ENCODE measurements around the gene CHD9. TPM values are rescaled to one million over a fixed set of nuclear protein-coding genes. Genes with fewer than 3 reads are reported as not detected.
"Not testable (repeated sequence)": the region's sequence is repeated elsewhere in the genome, so short reads cannot be mapped to it uniquely, and the experiment has no call there.

CHD9 gene
- polyA plus RNA-seq, 4 donors, result 50.1 to 66.2 (median 58.0) TPM

DNA sequence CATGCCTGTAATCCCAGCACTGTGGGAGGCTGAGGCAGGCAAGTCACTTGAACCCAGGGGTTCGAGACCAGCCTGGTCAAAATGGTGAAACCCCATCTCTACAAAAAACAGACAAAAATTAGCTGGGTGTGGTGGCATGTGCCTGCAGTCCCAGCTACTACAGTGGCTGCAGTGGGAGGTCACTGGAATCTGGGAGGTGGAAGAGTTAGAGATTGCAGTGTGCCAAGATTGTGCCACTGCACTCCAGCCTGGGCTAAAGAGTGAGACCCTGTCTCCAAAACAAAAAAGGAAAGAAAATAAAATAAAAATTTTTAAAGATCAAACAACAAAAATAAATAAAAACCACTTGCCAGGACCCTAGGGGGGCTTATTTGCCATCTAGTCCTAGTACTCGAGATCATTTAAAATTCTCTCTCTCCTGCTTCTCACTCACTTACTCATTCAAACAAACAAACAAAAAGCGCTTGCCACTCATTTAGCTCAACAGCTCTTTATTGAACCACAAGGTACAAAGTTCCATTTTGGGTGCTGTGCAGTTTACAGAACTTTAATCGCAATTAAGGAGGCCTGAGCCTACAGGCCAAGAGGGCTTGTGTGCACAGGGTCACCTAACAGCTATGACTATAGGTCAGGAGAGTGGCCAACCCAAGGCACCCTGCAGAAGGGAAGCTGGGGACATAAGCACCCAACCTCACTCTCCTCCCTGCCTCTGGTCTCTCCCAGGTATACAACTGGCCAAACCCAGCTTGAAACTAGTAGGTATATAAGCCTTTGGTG, 6.5 kb upstream of the CHD9 start:
- no peak for DNase-seq (ENCODE audit: low read depth in 4 of 4, low spot score in 2 of 4)

DNA sequence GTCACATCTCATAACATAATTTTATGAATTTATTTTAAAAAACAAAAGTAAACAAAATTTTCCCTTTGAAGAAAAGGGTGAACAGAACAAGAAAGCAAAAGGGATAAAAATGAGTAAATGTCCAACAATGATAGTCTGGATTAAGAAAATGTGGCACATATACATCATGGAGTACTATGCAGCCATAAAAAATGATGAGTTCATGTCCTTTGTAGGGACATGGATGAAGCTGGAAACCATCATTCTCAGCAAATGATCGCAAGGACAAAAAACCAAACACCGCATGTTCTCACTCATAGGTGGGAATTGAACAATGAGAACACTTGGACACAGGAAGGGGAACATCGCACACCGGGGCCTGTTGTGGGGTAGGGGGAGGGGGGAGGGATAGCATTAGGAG, 3.5 kb upstream of the CHD9 start:
- DNase-seq (ENCODE audit: low read depth in 4 of 4, low spot score in 2 of 4), result not testable (repeated sequence)

DNA sequence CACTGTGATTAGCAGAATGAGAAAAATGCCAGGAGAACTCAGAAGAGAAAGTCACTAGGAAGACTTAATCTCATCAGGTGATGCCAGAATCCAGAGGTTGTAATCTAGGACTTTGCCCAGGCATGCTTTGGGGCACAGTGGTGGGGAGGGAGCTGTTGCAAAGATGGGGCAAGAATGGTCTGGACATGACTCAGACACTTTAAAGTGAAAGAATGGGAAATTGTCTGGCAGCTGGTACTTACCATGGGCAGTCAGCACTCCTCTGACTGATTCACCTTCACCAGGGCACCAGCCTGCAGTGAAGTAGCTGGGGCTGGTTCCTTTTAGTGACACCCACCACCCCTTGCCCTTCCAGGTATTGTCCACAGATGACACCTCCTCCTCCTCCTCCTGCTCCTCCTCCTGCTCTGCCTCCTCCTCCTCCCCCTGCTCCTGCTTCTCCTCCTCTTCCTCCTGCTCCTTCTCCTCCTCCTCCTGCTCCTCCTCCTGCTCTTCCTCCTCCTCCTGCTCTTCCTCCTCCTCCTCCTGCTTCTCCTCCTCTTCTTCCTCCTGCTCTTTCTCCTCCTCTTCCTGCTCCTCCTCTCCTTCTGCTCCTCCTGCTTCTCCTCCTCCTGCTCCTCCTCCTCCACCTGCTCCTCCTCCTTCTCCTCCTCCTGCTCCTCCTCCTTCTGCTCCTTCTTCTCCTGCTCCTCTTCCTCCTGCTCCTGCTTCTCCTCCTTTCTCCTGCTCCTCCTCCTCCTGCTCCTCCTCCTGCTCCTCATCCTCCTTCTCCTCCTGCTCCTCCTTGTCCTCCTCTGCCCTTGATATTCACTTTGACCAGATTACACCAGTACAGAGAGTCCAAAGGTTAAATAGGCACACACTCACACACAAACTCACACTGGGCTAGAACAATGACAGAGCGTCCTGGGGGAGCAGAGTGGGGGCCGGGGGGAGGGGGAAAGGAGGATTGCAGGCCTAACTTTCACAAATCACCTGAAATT, 2.0 kb upstream of the CHD9 start, which contains the start of gene CHD9NB:
Gene CHD9NB (minus strand): TSS at position 379 of the 983 bp plus-strand sequence. CDS start 8,739 bp downstream, outside the sequence.
- DNase-seq (ENCODE audit: low read depth in 4 of 4, low spot score in 2 of 4), result no peak

DNA sequence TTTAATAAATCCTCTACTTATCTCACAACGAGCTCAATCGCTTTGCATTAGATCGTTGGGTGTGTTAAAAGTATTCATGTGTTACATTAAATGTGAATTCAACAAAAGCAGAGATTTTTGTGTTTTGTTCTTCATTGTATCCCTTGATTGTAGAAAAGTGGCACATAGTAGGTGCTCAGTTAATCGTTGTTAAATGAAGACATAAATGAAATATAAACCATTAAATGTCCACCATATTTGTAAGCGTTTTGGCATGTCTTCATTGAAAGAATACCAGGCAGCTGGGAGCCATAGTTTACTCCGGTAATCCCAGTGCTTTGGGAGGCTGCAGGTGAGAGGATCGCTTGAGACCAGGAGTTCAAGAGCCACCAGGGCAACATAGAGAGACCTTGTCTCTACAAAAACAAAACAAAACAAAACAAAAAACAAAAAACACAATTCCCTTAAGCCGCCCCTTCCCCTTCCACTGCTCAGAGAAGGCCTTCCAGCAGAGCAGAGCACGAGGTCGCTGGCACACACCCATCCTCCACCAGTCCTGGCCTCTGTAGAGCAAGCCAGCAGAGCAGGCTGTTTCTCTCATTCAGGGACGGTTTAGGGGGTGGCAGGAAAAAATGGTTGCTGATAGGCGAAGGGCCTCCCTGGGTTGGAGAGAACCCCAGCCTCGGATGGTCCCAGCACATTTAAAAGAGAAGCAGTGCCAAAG, 673 bp upstream of the CHD9 start:
- DNase-seq (ENCODE audit: low read depth in 4 of 4, low spot score in 2 of 4), result no peak

DNA sequence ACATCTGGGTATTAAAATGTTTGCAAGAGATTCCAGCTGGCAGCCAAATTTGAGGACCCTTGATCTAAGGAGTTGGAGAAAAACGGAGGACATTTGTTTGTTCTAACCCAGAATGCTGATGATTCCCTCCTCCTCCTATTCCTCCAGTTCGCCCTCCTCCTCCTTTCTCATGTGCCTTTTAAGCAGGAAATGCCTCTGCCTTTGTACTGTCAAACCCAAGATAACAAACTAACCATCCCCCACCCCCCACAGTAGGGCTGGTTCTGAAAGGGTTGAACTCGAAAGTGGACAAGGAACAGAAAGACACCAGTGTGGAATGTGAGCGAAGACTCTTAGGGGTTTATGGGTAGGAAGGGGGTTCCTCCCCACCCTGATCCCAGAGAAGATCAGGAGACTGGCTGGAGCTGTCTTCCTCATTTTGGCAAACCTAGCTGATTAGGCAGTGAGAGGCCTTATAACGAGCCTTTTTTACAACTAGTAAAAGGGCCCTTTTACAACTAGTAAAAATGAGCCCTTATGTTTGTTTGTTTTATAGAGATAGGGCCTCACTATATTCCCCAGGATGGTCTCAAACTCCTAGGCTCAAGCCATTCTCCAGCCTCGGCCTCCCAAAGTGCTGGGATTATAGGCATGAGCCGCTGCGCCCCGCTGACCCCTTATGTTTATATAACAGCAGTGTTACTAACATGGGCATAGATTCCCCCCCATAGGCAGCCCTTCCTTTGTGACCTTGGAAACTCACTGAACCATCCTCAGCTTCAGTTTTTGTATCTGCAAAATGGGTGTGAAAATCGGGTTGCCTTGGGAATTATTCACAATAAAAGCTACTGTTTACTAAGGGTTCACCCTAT, 975 bp downstream of the CHD9 start:
- DNase-seq (ENCODE audit: low read depth in 4 of 4, low spot score in 2 of 4), result no peak

DNA sequence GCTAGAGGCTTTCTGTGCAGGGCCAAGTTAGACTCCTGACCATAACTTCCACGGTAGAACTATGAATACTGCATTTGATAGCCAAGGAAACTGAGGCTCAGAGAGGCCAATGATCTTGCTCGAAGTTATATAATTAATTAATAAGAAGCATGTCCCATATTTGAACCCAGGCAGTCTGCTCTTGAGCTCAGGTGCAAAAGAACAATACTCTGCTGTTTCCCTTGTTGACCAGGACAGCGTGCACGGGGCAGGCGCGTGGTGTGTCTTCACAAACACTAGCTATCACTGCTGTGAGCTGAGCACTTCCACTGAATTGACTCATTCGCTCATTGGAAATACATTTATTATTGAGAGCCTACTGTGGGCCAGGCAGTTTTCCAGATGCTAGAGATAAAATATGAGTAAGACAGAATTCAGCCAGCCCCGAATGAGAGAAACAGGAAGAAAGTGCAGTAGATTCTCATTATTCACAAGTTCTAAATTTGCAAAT, 1.6 kb downstream of the CHD9 start:
- no peak for DNase-seq (ENCODE audit: low read depth in 4 of 4, low spot score in 2 of 4)

DNA sequence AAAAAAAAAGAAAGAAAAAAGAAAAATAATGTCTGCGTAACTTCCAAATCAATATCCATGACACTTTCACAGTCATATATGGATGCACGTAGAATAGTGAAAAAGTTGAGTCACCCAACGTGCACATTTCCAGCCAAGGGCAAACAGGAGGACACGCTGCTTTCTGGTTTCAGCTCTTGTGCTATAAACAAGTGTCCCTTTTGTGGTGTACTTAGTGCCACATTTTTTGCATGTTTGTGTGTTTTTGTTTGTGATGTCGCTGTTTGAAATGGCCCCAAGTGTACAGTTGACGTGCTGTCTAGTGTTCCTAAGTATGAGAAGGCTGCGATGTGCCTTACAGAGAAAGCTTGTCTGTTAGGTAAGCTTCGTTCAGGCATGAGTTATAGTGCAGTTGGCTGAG, 2.9 kb downstream of the CHD9 start:
- DNase-seq (ENCODE audit: low read depth in 4 of 4, low spot score in 2 of 4), result no peak

DNA sequence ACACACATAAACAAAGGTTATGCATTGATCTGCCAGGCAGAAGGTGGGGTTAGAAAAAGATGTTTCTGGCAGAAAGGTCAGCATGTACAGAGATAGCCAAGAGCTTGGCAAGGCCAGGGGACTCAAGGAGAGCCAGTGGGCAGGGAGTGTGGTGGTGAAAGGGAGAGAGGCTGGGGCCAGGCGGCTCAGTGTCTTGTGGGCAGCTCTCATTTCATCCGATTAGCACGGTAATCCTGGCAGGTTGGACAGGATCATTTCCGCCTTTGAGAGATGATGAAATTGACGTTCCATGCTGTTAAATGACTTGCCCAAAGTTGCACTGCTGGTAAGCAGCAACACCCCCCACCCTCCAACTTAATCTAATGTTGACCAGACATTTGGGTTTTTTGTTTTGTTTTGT, 3.6 kb downstream of the CHD9 start:
- DNase-seq (ENCODE audit: low read depth in 4 of 4, low spot score in 2 of 4), result no peak

DNA sequence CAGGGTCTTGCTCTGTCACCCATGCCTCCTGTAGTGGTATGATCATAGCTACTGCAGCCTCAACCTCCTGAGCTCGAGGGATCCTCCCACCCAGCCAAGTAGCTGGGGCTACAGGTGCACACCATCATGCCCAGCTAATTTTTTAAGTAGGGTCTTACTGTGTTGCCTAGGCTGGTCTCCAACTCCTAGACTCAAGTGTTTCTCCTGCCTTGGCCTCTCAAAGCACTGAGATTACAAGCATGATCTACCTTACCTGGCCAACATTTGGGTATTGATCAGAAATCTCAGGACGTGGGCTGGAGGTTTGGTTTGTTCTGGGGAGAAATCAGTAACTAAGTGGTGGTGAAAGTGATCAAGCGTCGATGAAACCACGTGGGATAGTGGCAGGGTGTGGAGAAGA, 4.1 kb downstream of the CHD9 start:
- DNase-seq (ENCODE audit: low read depth in 4 of 4, low spot score in 2 of 4), result no peak

DNA sequence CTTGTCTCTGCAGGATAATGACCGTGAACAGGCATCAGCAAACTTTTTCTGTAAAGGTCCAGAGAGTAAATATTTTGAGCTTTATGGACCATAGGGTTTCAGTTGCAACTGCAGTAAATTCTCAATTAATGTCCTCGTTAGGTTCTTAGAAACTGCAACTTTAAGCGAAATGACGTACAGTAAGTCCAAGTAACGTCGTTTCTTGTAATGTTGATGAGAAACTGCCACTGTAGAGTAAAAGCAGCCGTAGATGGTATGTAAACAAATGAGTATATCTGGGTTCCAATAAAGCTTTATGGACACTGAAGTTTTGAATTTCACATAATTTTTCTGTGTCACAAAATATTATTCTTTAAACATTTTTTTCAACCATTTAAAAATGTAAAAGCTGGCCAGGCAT, 4.9 kb downstream of the CHD9 start:
- no peak for DNase-seq (ENCODE audit: low read depth in 4 of 4, low spot score in 2 of 4)

DNA sequence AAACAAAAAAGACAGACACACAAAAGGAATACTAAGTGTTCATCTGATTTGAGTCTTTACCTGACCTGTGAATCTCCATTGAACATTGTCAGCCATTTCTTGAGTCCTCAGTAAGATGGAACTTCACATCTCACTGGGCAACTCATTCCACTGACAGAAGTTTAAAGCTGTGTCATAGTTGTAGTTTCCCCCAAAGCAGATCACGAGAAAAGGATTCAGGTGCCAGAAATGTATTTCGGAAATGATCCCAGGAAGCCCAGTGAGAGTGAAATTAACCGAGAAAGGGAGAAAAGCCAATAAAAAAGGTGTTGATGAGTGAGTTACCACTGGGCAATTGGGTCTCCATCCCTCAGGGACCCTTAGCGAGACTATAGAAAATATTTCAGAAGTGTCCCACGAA, 6.5 kb downstream of the CHD9 start:
- no peak for DNase-seq (ENCODE audit: low read depth in 4 of 4, low spot score in 2 of 4)

DNA sequence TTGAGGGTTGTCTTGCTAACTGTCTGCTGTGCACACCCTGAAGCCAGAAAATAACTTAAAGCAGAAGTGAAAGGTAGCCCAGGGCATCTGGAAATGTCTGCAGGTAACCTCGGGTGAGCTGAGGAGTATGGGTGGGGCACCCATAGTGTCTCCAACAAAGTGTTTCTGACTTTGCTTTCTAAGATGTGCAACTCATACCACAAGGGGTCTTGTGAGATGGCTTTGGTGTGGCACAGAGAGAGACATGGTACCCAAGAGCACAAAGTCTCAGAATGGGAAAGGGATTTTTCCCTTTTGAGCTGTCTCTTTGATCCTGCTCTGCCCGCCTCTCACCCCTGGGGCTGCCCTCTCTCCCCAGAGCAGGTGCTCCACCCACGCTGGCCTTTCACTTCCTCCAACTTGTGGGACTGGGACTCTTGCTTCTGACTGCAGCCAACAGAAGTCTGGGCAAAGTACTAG, 6.9 kb downstream of the CHD9 start:
- no peak for DNase-seq (ENCODE audit: low read depth in 4 of 4, low spot score in 2 of 4)

DNA sequence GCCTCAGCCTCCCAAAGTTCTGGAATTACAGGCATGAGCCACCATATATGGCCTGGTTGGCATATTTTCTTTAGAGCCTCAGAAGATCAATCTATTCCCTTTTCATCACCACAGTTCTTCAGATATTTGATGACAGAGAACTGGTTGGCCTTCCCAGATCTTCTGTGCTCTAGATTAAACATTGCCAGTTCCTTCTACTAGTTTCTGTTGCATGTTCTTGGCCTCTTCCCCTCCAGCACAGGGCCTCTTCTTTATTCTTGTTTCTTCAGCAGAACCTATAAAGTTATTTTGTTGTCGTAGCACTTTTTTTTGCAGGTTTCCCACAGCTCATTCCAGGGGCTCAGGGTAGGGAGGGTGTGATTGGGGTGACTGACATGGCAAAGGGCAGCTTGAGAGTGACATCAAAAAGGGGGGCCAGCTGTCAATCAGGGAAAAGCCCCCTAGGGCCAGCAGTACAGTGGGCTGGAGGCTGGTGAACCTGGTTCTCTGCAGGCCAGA, 9.3 kb downstream of the CHD9 start:
- no peak for DNase-seq (ENCODE audit: low read depth in 4 of 4, low spot score in 2 of 4)

DNA sequence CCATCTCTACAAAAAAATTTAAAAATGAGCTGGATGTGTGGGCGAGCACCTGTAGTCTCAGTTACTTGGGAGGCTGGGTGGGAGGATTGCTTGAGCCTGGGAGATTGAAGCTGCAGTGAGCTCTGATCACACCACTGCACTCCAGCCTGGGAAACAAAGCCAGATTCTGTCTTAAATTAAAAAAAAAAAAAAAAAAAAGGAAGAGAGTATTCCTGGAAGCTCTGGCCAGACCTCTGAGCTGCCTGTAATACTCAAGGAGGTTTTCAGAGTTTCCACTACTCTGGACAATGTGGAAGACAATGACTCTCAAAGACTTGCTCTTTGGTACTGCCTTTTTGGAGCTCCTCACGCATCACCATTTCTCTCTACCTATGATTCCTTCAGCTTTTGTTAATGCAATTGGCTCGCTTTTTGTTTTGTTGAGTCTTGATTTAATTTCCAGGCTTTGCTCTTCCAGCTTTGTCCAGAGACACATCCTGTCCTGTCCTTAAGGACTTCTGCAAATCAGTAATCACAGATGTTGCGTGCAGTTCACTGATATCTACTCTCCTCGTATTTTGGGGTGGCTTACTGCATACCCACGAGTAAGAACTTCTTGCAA, 10.8 kb downstream of the CHD9 start:
- DNase-seq (ENCODE audit: low read depth in 4 of 4, low spot score in 2 of 4), result no peak

DNA sequence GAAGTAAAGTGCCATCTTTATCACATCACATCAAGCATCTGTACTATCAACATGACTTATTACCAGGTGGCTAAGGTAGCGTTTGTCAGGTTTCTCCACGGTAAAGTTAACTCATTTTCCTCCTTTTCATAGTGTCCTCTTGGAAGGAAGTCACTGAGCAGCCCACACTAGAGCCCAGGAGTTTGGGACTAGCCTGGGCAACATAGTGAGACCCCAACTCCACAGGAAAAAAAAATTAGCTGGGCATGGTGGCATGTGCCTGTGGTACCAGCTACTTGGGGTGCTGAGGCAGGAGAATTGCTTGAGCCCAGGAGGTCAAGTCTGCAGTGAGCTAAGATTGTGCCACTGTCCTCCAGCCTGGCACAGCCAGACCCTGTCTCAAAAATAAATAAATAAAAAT, 12.9 kb downstream of the CHD9 start:
- DNase-seq (ENCODE audit: low read depth in 4 of 4, low spot score in 2 of 4), result no peak

DNA sequence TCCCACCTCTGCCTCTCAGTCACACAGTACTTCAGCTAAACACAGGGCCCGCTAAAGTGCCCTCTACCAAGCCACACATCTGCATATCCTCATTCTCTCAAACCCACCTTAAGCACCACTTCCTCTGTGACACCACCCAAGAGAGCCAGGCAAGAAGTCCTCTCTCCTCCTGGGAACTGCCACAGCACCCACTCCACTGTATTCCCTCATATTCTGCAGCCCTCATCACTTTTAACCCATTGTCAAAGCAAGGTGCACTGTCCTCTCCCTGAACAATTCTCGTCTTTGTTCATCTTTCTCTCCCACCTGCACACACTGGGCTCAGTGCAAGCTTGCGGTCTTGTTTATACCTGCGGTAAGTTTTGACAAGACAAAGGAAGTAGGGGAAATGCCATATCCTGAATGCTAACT, 13.6 kb downstream of the CHD9 start:
- no peak for DNase-seq (ENCODE audit: low read depth in 4 of 4, low spot score in 2 of 4)

DNA sequence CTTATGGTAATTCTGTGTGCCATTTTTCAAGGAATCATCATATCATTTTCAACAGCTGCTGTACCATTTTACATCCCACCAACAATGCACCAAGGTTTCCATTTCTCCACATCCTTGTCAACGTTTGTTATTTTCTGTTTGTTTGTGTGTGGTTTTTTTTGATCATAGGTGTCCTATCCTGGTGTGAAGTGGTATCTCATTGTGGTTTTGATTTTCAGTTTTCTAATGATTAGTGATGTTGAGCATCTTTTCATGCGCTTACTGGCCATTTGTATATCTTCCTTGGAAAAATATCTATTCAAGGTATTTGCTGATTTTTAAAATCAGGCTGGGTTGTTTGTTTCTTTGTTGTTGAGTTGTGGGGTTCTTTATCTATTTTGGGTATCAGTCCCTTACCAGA, 15.0 kb downstream of the CHD9 start:
- DNase-seq (ENCODE audit: low read depth in 4 of 4, low spot score in 2 of 4), result no peak

DNA sequence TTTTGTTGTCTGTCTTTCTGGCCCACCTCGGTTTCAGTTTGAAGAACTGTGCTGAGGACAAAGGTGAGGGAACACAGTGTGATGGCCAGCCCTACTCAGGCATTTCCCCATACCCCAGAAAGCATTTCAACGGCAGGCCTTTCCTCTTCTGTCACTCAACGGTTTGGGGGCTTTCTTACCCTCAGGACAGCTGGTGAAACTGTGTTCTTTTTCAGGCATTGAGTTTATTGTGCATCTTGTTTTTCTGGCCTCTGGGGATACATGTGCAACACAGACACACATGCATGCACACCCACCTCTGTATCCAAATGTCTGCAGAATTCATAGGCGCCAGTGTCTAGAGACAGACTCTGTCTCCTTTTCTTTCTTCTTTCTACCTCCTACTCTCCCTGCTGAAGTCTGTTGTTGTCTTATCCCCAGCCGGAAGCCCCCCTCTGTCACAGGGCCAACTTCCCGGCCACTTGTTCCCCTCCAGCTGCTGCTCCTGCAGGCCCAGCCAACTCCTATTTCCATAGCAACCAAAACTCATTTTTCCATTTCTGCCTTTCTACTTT, 17.0 kb downstream of the CHD9 start:
- peak in 1 of 4 donors; percentile 75 for DNase-seq (ENCODE audit: low read depth in 4 of 4, low spot score in 2 of 4)

DNA sequence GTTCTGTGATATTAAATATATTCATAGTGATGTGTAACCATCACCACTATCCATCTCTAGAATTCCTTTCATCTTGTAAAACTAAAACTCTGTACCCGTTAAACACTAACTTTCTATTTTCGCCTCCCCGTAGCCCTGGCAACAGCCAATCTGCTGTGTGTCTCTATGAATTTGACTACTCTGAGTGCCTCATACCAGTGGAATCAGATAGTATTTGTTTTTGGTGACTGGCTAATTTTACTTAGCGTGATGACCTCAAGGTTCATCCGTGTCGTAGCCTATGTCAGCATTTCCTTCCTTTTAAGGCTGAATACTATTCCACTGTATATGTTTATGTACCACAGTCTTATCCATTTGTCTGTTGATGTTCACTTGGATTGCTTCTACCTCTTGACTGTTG, 18.2 kb downstream of the CHD9 start:
- no peak for DNase-seq (ENCODE audit: low read depth in 4 of 4, low spot score in 2 of 4)
